Immature natural killer cell (primary cell): ENCODE results near the gene SGPP2. TPM values are rescaled to one million over a fixed set of nuclear protein-coding genes. Genes with fewer than 3 reads are reported as not detected.

Source experiments
- DNase-seq, 3 donors: peaks; one replicate each; pipeline ENCODE4 v3.0.0; 2022; ENCODE audit warnings: mixed read lengths in 1 of 3
- H3K27ac Mint-ChIP-seq, 6 donors: one replicate each; pipeline ENCODE4 v1.8.0; 2020; ENCODE audit warnings: mixed read lengths in 6 of 6, mild to moderate bottlenecking in 5 of 6, inconsistent platforms in 4 of 6, moderate library complexity in 3 of 6
- H3K27me3 Mint-ChIP-seq, 3 donors: one replicate each; pipeline ENCODE4 v1.8.0; 2020 to 2021; ENCODE audit warnings: low read depth in 3 of 3, mild to moderate bottlenecking in 3 of 3, mixed read lengths in 3 of 3, moderate library complexity in 3 of 3, inconsistent platforms in 1 of 3
- H3K36me3 Mint-ChIP-seq, 3 donors: one replicate each; pipeline ENCODE4 v1.8.0; 2020; ENCODE audit warnings: mixed read lengths in 3 of 3, inconsistent platforms in 2 of 3, mild to moderate bottlenecking in 2 of 3
- H3K4me1 Mint-ChIP-seq, 2 donors: one replicate each; pipeline ENCODE4 v1.8.0; 2020; ENCODE audit warnings: inconsistent platforms in 2 of 2, mild to moderate bottlenecking in 2 of 2, mixed read lengths in 2 of 2, moderate library complexity in 1 of 2
- H3K4me3 Mint-ChIP-seq, 5 donors: one replicate each; pipeline ENCODE4 v1.8.0; 2020; ENCODE audit warnings: mild to moderate bottlenecking in 5 of 5, mixed read lengths in 5 of 5, inconsistent platforms in 3 of 5, moderate library complexity in 3 of 5
- H3K9me3 Mint-ChIP-seq, 6 donors: one replicate each; pipeline ENCODE4 v1.8.0; 2020; ENCODE audit warnings: mild to moderate bottlenecking in 6 of 6, mixed read lengths in 6 of 6, inconsistent platforms in 4 of 6, moderate library complexity in 3 of 6
- polyA plus RNA-seq, 3 donors: library from polyadenylated mRNA; unstranded; fragments of 300-500 nt; fragmentation: Illumina TruSeq; gene quantifications; one replicate each; pipeline ENCODE4 v1.2.3, GENCODE V29; 2021

The SGPP2 gene
- polyA plus RNA-seq, 3 donors from 2014 or later, result not detected

DNA sequence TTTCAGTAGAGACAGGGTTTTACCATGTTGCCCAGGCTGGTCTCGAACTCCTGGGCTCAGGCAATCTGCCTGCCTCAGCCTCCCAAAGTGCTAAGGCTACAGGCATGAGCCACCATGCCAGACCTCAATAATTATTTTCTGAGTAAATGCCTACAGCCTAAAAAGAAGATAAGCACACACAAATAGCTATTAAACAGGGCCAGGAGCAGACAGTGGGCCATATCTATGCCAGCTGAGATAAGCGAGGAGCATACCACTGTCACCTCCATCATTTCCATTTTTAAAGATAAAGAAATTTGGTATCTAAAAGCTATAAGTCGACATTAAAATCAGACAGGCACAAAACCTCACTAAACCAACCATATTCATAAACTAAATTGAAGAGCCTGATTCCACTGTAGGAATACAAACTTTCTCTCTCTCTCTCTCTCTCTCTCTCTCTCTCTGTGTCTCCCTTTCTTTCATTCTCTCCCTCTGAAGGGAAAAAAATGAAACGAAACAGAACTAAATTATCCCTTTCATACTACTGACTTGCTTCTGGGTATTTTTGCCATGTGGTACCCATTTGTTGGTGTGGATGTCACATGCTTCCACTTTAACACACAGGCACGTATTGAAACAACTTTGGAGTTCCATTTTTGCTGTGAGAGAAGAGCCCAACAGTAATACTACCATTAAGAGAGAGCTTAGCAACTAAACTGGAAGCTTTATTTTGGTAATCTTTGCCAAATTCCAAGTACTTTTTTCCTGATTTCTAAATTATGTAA, 180.6 kb downstream of the SGPP2 start:
- no peak overlapping the region for H3K27ac Mint-ChIP-seq
- H3K9me3 Mint-ChIP-seq, result no peaks in the 10 kb centered on the region
- peaks cover 5 to 13% (median 10%) of the 10 kb centered on the region in 3 donors for H3K36me3 Mint-ChIP-seq

DNA sequence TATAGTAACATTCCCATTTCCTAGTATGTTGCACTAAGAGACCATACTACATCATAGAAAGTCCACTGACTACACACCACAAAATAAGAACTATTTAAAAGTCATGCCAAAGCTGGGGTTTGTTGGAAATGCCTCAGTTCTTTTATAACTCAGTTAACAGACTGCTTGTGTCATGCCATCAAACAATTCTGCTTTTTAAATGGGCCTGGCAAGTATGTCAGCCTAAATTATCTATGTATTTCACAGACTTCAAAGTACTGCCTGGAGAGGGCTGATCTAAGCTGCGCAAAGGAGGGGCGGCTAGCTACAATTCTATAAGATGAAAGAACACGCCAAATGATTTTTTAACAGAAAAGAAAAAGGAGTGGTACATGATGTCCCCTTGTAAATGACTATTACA, 182.0 kb downstream of the SGPP2 start:
- H3K27me3 Mint-ChIP-seq, result no peaks in the 10 kb centered on the region
- no peak for DNase-seq
- peaks cover 4 to 12% (median 8%) of the 10 kb centered on the region in 3 donors for H3K36me3 Mint-ChIP-seq
- no peaks in the 10 kb centered on the region for H3K9me3 Mint-ChIP-seq
- no peaks in the 10 kb centered on the region for H3K4me1 Mint-ChIP-seq
- H3K27ac Mint-ChIP-seq, result no peak overlapping the region
- no peak overlapping the region for H3K4me3 Mint-ChIP-seq

More for the DNA sequence above, 180.6 kb downstream of the SGPP2 start:
- Mint-ChIP-seq H3K27me3 (no peaks in the 10 kb centered on the region), H3K4me3 (no peak overlapping the region), H3K4me1 (peaks cover 0 to 3% of the 10 kb centered on the region in 2 donors)
- DNase-seq, result no peak

DNA sequence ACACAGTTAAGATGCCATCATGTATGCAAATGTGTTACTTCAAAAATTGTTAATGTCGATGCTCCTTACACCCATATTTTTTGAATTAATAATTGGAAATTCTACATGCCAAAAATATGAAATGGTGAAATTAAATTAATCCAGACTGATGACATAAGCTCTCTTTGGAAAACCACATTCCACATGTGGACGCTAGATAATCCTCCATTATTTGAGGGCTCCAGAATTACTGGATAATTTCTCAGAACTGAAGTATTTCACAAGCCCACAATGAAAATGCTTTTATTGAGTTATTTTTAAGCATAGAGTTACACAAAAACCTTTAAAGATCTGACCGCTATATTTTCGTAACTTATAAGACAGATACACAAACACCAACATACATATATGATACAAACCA, 183.7 kb downstream of the SGPP2 start:
- H3K36me3 Mint-ChIP-seq, result peaks cover 7 to 14% (median 12%) of the 10 kb centered on the region in 3 donors
- H3K4me1 Mint-ChIP-seq, result no peaks in the 10 kb centered on the region
- H3K27ac Mint-ChIP-seq, result no peak overlapping the region

DNA sequence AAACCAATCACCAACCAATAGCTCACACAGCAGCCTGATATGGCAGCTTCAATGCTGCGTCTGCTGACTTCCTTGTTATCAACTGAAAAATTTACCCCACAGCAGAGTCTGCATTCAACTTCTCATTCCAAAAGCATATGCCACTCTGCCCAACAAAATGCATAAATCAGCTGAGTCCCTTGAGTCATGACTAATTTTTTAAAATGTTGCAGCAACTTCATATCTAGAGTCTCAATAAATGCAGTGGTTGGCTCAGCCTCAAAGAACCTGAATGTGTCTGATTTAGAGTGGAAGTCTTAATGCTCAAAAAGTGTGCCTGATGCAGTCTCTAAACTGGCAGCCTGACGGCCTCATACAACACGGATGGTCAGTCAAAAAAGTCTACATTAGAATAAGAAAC, 185.0 kb downstream of the SGPP2 start:
- Mint-ChIP-seq H3K27me3 (no peaks in the 10 kb centered on the region), H3K36me3 (peaks cover 7 to 18% (median 12%) of the 10 kb centered on the region in 3 donors), H3K4me3 (no peak overlapping the region), H3K27ac (no peak overlapping the region), H3K4me1 (no peaks in the 10 kb centered on the region), H3K9me3 (no peaks in the 10 kb centered on the region)
- no peak for DNase-seq

More for the DNA sequence above, 183.7 kb downstream of the SGPP2 start:
- Mint-ChIP-seq H3K4me3 (no peak overlapping the region), H3K9me3 (no peaks in the 10 kb centered on the region), H3K27me3 (no peaks in the 10 kb centered on the region)
- DNase-seq, result no peak

Other genes starting within 250 kb of the SGPP2 start
- not detected for gene PAX3, start 125.5 kb upstream of the SGPP2 start, polyA plus RNA-seq
- gene FARSB, start 231.5 kb downstream of the SGPP2 start, polyA plus RNA-seq, result 10 to 100 TPM; 11.3 to 29.2 (median 18.5) TPM
- not detected for gene MOGAT1, start 247.1 kb downstream of the SGPP2 start, polyA plus RNA-seq